Skeletal muscle satellite cell (primary cell): ENCODE results near the gene TMEM244. TPM values are rescaled to one million over a fixed set of nuclear protein-coding genes. Genes with fewer than 3 reads are reported as not detected.

Source experiments
- H3K27me3 ChIP-seq: 2 replicates; pipeline ENCODE4 v1.7.0; 2013; ENCODE audit warnings: low read length; ENCODE audit not compliant: control insufficient read depth, insufficient read depth
- H3K36me3 ChIP-seq: 2 replicates; pipeline ENCODE4 v1.7.0; 2013; ENCODE audit warnings: mild to moderate bottlenecking, control low read depth, low read length; ENCODE audit not compliant: insufficient read depth
- H3K4me1 ChIP-seq: 2 replicates; pipeline ENCODE4 v1.7.0; 2013; ENCODE audit warnings: low read length; ENCODE audit not compliant: control insufficient read depth, insufficient read depth
- H3K4me2 ChIP-seq: 2 replicates; pipeline ENCODE4 v1.7.0; 2013; ENCODE audit warnings: mild to moderate bottlenecking, low read length
- H3K4me3 ChIP-seq: 2 replicates; pipeline ENCODE4 v1.7.0; 2013; ENCODE audit warnings: low read length
- H3K9ac ChIP-seq: 2 replicates; pipeline ENCODE4 v1.7.0; 2013; ENCODE audit warnings: mild to moderate bottlenecking, low read depth, low read length, moderate library complexity
- H3K9me3 ChIP-seq: replicated peaks from 2 replicates; pipeline ENCODE4 v1.7.0; 2013; ENCODE audit warnings: mild to moderate bottlenecking, control low read depth, low read length
- total RNA-seq: library from RNA; depleted of rRNA; stranded (reverse); fragments of >200 nt; gene quantifications from 2 replicates; pipeline ENCODE4 v1.2.3, GENCODE V29; 2012; rRNA removed

The TMEM244 gene
- not detected in 2 replicates for total RNA-seq

- Histone ChIP-seq H3K36me3 (no peaks in the 10 kb centered on the region), H3K4me3 (peak within 1 kb of the TSS; percentile 67)
Observed at GRCh38 chr6:129860908-129861665, at the start of gene TMEM244. TSS of gene TMEM244 (minus strand) at chr6:129861315. CDS start at chr6:129861188, 127 bp downstream.

GRCh38 chr6:129908858-129909257 lies 47.7 kb upstream of the TMEM244 start:
- no peak overlapping the region for H3K4me2 ChIP-seq
- no peak overlapping the region for H3K4me3 ChIP-seq
- H3K9me3 ChIP-seq = no peaks in the 10 kb centered on the region
- H3K27me3 ChIP-seq = no peaks in the 10 kb centered on the region
- H3K36me3 ChIP-seq = no peaks in the 10 kb centered on the region
- H3K9ac ChIP-seq = no peak overlapping the region
- no peaks in the 10 kb centered on the region for H3K4me1 ChIP-seq

More at GRCh38 chr6:129860908-129861665, at the start of gene TMEM244:
- Histone ChIP-seq H3K9ac (peak within 1 kb of the TSS; percentile 64), H3K27me3 (no peaks in the 10 kb centered on the region), H3K4me1 (peaks cover 29% of the 10 kb centered on the region), H3K9me3 (peaks cover 2% of the 10 kb centered on the region), H3K4me2 (peak within 1 kb of the TSS; percentile 82)

GRCh38 chr6:129908356-129908755 lies 47.2 kb upstream of the TMEM244 start:
- H3K9ac ChIP-seq = no peak overlapping the region
- H3K4me1 ChIP-seq = no peaks in the 10 kb centered on the region
- H3K4me3 ChIP-seq = no peak overlapping the region
- no peaks in the 10 kb centered on the region for H3K9me3 ChIP-seq
- no peaks in the 10 kb centered on the region for H3K27me3 ChIP-seq
- no peak overlapping the region for H3K4me2 ChIP-seq
- no peaks in the 10 kb centered on the region for H3K36me3 ChIP-seq

GRCh38 chr6:129906515-129907077 lies 45.5 kb upstream of the TMEM244 start:
- Histone ChIP-seq H3K4me2 (no peak overlapping the region), H3K9ac (no peak overlapping the region), H3K4me3 (no peak overlapping the region), H3K4me1 (no peaks in the 10 kb centered on the region), H3K36me3 (no peaks in the 10 kb centered on the region), H3K27me3 (no peaks in the 10 kb centered on the region), H3K9me3 (no peaks in the 10 kb centered on the region)

- Histone ChIP-seq H3K4me1 (no peaks in the 10 kb centered on the region), H3K4me2 (no peak overlapping the region), H3K9ac (no peak overlapping the region), H3K4me3 (no peak overlapping the region), H3K9me3 (no peaks in the 10 kb centered on the region), H3K27me3 (no peaks in the 10 kb centered on the region), H3K36me3 (no peaks in the 10 kb centered on the region)
Observed at GRCh38 chr6:129903082-129903481, 42.0 kb upstream of the TMEM244 start.

- Histone ChIP-seq H3K36me3 (no peaks in the 10 kb centered on the region), H3K9me3 (no peaks in the 10 kb centered on the region), H3K27me3 (no peaks in the 10 kb centered on the region), H3K4me3 (no peak overlapping the region), H3K9ac (no peak overlapping the region), H3K4me1 (no peaks in the 10 kb centered on the region), H3K4me2 (no peak overlapping the region)
Observed at GRCh38 chr6:129902681-129903080, 41.6 kb upstream of the TMEM244 start.

GRCh38 chr6:129901910-129902309 lies 40.8 kb upstream of the TMEM244 start:
- Histone ChIP-seq H3K9me3 (no peaks in the 10 kb centered on the region), H3K36me3 (no peaks in the 10 kb centered on the region), H3K4me2 (no peak overlapping the region), H3K9ac (no peak overlapping the region), H3K27me3 (no peaks in the 10 kb centered on the region), H3K4me1 (no peaks in the 10 kb centered on the region), H3K4me3 (no peak overlapping the region)

GRCh38 chr6:129895692-129896091 lies 34.6 kb upstream of the TMEM244 start:
- no peaks in the 10 kb centered on the region for H3K27me3 ChIP-seq
- H3K4me2 ChIP-seq = no peak overlapping the region
- no peaks in the 10 kb centered on the region for H3K9me3 ChIP-seq
- H3K9ac ChIP-seq = no peak overlapping the region
- H3K36me3 ChIP-seq = no peaks in the 10 kb centered on the region
- H3K4me3 ChIP-seq = no peak overlapping the region
- H3K4me1 ChIP-seq = peaks cover 27% of the 10 kb centered on the region

GRCh38 chr6:129894921-129895320 lies 33.8 kb upstream of the TMEM244 start:
- no peaks in the 10 kb centered on the region for H3K27me3 ChIP-seq
- H3K9ac ChIP-seq = no peak overlapping the region

GRCh38 chr6:129893640-129894039 lies 32.5 kb upstream of the TMEM244 start:
- Histone ChIP-seq H3K4me3 (no peak overlapping the region), H3K9ac (no peak overlapping the region), H3K36me3 (no peaks in the 10 kb centered on the region), H3K4me2 (no peak overlapping the region), H3K4me1 (peaks cover 46% of the 10 kb centered on the region), H3K27me3 (no peaks in the 10 kb centered on the region), H3K9me3 (no peaks in the 10 kb centered on the region)

More at GRCh38 chr6:129894921-129895320, 33.8 kb upstream of the TMEM244 start:
- Histone ChIP-seq H3K4me1 (peaks cover 35% of the 10 kb centered on the region), H3K9me3 (no peaks in the 10 kb centered on the region), H3K4me3 (no peak overlapping the region), H3K36me3 (no peaks in the 10 kb centered on the region), H3K4me2 (no peak overlapping the region)

GRCh38 chr6:129890701-129891100 lies 29.6 kb upstream of the TMEM244 start:
- H3K36me3 ChIP-seq = no peaks in the 10 kb centered on the region
- H3K4me2 ChIP-seq = peak overlapping the region; percentile 58
- H3K9me3 ChIP-seq = no peaks in the 10 kb centered on the region
- peak overlapping the region; percentile 1 for H3K4me3 ChIP-seq
- peaks cover 39% of the 10 kb centered on the region for H3K4me1 ChIP-seq
- H3K9ac ChIP-seq = peak overlapping the region; percentile 40
- H3K27me3 ChIP-seq = no peaks in the 10 kb centered on the region

- no peaks in the 10 kb centered on the region for H3K27me3 ChIP-seq
- no peaks in the 10 kb centered on the region for H3K9me3 ChIP-seq
- peak overlapping the region; percentile 58 for H3K4me2 ChIP-seq
- H3K36me3 ChIP-seq = no peaks in the 10 kb centered on the region
- peaks cover 36% of the 10 kb centered on the region for H3K4me1 ChIP-seq
- peak overlapping the region; percentile 1 for H3K4me3 ChIP-seq
- H3K9ac ChIP-seq = peak overlapping the region; percentile 54
Observed at GRCh38 chr6:129890164-129890563, 29.0 kb upstream of the TMEM244 start.
